ENCODE results near the gene FNTB.

Gene FNTB

DNA sequence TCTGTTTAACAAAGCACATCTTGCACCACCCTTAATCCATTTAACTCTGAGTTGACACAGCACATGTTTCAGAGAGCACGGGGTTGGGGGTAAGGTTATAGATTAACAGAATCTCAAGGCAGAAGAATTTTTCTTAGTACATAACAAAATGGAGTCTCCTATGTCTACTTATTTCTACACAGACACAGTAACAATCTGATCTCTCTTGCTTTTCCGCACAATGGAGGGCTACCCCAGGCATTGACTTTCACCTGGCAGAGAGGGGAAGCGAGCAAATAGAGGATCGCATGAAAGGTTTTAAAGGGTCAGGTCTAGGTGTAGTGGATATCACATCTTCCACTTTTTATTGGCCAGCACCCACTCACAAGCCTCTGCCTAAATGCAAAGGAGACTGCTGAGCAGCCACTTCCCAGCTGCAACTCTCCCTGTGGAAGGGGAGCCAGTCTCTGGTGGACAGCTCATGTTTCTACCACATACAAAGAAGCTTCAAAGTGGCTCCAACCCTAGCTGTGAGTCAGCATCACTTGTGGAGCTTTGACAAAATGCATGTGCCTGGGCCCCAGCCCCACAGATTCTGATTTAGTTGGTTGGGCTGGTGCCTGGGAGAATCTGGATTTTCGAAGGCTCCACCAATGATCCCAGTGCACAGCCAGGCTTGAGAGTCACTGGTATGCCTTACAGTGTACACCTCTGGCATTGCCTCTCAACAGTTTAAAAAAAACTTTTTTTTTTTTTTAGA is 7.2 kb upstream of the FNTB start:
- DNase-seq (ENCODE audit: low read depth), result no peak

DNA sequence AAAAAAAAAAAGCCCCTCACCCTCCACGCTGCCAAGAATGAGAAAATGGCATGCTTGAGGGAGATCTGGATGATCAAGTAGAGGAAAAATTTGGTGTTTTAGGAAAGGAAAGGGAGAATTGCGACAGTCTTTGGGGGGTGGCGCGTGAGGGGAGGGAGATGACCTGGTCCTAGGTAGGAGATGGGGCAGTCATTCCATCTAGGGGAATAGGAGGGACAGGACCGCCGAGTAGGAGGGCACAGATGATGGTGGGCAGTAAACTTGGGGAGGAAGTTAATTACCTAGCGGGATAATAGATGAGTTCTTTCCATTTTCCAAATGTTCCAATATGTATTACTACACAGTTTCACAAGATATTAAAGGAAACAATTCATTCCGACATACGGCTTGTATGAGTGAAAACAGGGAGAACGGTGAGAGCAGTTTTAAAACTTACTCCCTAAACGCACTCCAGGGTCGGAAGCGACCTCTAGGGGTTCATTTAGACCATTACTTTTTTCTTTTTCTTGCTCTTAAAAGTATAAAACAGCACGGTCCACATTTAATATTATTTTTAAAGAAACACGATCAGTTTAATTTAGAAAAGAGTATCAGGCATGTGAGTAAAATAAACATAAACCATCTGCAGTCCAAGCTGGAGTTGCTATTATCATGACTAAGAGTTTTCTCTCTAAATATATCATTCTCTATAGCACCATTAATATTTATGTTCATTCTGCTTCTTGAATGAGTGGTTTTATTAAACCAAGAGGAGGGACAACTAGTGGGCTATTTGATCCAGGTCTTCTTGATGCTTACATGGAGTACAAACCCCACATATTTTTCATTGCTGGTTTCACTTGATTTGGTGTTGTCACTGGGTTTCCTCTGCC is 3.0 kb upstream of the FNTB start:
- DNase-seq (ENCODE audit: low read depth), result no peak

DNA sequence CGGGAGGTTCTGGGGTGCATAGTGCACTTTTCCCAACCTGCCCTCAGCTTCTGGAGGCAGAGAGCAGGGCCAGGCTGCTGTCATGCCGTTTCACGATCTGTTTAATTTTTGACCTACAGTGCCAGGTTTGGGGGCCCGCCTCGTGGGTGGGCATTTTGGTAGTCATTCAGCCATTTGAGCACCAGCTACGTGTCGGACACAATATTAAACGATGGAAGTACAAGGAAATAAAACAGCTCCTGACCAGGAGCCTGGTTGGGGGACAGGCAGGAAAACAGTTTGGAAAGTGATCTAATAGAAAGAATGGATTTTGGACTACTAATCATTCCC is 708 bp downstream of the FNTB start:
- DNase-seq (ENCODE audit: low read depth), result no peak

DNA sequence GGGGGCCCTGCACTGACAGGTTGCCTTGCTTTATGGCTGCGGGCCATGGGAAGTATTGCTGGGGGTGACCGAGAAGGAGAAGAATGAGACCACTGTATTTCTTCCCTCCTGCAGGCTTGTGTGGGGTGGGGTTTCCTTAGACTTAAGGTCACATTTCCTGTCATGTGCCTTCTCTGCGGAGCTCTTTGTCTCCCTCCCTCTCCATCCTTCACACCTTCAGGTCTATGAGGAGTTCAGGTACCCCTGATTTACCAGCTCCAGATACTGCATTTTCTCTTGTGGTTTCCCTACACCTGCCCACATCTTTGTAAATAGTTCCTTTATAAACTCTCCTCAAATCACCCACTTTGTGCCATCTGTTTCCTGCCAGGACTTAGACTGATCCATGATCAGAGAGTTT is 3.6 kb downstream of the FNTB start:
- DNase-seq (ENCODE audit: low read depth), result no peak

DNA sequence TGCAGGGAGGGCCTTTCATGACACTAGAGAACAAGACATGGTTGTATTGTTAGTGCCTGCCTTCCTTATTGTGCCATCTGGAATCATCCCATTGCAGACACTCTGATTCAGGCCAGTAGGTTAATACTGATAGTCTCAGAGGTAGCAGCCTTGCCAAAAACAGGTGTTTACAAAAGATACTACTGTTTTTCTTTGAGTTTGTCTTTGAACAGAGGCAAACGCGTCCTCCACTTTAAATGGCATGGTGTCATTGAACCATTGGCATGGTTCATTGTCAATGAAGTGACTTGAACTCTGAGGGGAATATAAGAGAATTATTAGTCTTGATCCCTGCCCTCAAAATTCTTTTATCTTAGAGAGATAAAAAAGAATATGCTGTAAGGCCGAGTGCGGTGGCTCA is 4.2 kb downstream of the FNTB start:
- no peak for DNase-seq (ENCODE audit: low read depth)

DNA sequence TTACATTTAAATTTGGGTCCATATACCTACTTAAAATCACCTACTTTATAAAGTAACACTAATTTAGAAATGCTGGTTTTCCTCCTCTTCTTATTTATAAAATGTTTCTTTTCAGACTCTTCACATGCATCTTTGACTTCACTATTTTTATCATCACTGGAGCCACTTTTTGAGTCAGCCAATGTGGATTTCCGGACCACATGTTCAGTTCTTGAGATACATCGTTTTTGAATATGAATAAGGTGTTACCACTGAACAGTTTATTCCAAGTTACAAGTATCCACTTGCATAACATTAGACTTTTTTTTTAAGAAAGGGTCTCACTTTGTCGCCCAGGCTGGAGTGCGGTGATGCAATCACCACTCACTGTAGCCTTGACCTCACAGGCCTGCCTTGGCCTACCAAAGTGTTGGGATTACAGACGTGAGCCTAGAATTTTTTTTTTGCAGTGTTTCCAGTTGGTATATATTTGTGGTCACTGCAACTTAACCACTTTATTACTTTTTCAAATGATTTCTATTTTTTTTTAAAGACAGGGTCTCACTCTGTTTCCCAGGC is 5.7 kb downstream of the FNTB start:
- no peak for DNase-seq (ENCODE audit: low read depth)

DNA sequence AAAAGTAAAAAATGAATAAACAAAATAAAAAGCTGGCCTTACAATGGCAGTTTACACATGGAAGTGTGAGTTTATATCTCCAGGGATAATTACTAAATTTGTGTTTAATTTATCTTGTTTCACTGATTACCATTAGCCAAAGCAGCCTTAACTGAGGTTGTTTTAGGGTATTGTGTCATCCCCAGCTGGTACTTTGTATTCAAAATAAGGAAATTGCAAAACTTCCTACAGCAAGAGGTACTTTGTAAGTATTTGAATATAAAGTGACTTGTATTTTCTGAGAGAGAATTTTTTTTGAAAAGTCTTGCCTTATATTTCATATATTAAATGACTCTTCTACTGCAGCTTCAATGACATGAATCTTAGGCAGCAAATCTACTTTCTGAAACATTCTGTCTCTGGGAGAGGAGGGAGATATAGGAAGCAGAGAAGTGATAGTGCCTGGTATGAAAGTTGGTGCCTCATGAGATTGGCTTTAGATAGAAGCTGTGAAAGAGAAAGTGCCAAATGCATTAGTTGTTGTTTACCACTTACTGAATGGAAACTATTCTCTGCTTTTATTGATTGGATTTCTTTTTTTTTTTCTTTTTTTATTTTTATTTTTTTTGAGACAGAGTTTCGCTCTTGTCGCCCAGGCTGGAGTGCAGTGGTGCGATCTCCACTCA is 6.7 kb downstream of the FNTB start:
- no peak for DNase-seq (ENCODE audit: low read depth)

DNA sequence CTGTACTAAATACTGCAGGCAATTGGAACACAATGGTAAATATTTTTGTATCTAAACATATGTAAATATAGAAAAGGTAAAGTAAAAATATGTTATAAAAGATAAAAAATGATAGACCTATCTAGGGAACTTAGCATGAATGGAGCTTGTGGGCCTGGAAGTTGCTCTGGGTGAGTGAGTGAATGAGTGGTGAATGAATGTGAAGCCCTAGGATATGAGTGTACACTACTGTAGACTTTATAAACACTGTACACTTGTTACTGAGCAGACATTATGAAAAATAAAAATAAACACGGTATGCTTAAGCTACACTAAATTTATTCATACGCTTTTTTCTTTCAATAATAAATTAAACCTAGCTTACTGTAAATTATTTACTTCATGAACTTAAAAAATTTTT is 7.8 kb downstream of the FNTB start:
- DNase-seq (ENCODE audit: low read depth), result no peak

DNA sequence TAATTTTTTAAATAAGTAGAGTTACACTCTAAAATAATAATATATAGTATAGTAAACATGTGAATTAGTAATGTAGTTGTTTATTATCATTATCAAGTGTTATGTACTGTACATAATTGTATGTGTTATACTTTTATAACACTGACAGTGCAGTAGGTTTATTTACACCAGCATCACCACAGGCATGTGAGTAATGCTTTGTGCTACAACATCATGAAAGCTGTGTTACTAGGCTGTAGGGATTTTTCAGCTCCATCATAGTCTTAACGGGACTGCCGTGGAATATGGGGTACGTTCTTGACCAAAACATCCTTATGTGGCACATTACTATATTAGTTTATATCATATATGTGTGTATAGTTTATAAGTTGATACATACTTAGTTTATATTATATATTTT is 8.6 kb downstream of the FNTB start:
- DNase-seq (ENCODE audit: low read depth), result no peak

DNA sequence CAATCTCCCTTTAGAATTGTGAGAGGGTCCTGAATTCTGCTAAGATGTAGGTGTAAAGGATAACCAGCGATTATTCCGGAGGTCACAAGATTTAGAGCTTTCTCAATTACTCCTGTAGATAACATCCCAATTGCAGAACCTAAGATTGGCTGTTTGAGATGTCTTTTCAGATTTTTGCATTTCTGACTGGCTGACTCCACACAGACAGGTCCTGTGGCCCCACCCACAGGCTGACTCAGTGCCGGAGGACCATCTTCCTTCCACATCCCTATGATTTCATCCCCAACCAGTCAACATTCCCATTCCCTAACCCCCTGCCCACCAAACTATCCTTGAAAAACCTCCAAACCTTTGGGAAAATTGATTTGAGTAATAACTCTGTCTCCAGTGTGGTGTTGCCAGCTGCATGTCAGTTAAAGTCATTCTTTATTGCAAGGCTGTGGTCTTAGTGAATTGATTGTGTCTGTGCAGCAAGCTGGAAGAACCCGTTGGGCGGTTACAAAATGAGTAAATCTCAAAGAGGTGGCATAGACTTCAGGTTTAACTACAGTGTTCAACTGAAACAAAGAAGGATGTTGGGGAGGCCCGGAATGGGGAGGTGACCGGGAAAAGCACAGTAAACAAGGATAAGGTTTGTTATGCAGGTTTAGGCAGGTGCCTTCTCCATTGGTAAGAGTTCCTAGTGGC is 10.6 kb downstream of the FNTB start:
- no peak for DNase-seq (ENCODE audit: low read depth)

DNA sequence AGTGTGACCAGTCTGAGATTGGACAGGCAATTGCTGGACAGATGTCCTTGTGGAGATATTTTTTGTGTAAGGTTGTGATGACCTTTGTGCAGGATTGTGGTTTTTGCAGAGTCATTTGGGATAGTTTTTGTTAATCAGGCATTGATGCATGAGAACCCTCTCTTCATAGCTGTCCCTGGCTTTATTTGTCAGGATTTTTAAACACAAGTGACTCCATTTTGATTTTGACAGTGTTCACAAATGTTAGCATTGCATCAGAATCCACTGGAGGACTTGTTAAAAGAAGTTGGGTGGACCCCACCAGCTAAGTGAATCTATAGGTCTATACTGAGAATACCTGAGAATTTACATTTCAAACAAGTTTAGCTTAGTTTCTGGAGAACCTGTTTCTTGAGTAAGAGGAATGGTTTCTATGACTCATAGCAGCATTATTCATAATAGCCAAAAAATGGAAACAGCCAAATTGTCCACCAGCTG is 11.8 kb downstream of the FNTB start:
- no peak for DNase-seq (ENCODE audit: low read depth)

DNA sequence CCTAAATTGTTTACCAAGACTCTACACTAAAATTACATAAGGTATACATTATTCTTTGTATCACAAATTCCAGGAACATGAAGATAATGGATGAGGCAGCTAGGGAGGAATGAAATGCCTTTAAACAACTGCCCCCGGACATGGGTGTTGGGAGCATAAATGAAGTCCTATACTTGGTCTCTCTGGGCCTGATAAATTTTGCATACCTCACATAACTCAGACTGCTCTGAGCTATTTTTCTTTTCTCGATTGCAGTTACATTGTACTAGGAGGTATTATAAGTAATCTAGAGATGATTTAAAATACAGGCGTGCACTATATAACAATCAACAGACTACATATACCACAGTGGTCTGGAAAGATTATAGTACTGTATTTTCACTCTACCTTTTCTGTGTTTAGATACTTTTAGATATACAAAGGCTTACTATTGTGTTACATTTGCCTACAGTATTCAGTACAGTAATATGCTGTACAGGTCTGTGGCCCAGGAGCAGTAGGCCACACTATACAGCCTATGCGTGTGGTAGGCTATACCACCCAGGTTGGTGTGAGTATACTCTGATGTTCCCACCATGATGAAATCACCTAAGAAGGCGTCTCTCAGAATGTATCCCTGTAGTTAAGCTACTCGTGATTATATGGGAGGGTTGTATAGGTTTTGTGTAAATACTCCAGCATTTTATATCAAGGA is 14.3 kb downstream of the FNTB start:
- no peak for DNase-seq (ENCODE audit: low read depth)

DNA sequence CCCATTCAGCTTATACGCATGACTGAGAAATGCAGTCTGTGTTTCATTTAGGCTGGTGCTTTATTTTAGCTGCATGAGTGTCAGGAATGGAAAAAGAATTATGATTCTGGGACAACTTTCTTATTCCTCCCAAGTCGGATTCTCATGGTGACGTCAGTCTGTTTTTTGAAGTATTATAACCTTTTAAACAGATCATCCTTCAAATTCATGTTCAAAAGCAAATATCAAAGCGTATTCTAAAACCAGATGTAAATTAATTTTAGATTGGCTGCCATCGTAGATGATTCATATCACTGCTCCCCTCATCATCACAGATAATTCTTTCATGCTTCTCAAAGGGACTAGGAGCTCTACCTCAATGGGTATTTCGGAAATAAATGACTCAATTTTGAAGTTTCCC is 15.0 kb downstream of the FNTB start:
- no peak for DNase-seq (ENCODE audit: low read depth)

DNA sequence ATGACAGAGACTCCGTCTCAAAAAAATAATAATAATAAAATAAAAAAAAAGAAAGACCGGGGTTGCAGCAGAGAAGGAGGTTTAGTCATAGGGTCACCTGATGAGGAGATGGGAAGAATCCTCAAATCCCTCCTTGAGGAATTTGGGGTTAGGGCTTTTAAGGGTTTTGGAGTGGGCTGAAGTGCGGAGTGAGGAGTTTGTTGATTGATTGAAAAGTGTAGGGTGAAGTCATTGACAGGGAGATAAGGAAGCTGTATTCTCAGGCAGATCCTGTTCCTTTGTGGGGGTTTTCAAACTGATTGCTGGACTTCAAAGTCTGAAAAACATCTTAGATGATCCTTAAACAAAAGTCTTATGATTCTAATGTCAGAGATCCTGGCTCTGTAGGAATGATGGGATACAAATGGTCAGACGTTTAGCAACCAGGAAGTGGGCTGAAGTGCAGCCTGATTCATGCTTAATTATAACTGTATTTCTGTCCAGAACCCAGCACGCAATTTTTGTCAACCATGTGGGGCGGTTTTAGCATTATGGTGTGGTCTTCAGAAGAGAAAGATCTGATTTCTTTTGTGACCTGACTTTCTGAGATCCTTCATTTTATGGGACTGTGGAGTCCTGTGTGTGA is 16.0 kb downstream of the FNTB start:
- DNase-seq (ENCODE audit: low read depth), result no peak

DNA sequence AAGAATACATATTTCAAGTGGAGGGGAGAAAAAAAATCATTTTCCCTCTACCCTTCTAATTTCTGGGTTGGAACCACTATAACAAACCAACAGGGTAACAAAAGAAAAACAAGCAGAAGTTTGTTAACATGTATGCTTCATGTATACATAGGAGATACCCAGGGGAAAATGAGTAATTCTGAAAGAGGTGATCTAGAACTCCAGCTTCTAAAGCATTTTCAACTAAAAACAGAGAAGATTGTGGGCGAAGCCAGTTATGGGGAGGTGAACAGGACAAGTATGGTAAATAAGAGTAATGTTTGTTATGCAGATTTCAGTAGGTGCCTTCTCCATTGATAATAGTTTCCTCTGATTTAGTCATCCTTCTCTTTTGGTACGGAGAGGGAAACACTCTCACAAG is 16.7 kb downstream of the FNTB start:
- DNase-seq (ENCODE audit: low read depth), result no peak

DNA sequence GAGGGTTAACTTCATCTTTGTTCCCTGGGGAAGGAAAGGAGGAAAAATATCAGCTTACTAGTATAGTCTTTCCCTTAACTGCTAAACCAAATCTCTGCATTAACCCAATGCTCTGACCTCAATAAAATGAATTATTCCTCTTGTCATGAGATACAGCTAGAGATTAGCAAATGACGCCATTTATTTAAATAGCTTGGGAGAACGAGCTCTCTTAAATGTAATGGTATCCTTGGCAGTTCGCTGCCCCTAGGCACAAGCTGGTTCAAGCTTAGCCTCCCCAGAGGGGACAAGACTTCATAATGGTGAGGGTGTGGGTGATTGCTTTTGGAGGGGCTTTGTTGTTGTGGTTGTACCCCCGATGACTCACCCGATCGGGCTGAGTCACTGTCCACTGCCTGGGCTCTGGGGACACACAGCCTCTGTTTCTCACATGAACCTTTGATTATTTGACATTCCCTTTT is 19.6 kb downstream of the FNTB start:
- no peak for DNase-seq (ENCODE audit: low read depth)

DNA sequence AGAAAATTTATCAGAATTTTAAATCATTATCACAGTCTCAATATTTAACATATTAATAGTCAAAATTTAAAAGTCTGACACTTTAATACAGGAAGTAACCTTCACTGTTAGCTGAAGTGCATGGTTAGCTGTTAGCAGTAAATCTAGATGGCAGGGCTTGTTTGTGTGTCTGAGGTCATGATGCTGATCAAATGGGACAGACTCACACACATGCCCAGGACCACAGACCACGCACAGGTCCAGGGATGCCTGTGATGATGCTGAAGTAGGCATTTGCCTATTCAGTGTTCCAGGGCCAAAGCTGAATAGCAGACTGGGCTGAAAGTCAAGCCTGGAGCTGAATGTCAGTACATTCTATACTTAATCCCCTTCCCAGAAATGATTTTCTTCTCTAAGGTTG is 20.5 kb downstream of the FNTB start:
- DNase-seq (ENCODE audit: low read depth), result no peak

DNA sequence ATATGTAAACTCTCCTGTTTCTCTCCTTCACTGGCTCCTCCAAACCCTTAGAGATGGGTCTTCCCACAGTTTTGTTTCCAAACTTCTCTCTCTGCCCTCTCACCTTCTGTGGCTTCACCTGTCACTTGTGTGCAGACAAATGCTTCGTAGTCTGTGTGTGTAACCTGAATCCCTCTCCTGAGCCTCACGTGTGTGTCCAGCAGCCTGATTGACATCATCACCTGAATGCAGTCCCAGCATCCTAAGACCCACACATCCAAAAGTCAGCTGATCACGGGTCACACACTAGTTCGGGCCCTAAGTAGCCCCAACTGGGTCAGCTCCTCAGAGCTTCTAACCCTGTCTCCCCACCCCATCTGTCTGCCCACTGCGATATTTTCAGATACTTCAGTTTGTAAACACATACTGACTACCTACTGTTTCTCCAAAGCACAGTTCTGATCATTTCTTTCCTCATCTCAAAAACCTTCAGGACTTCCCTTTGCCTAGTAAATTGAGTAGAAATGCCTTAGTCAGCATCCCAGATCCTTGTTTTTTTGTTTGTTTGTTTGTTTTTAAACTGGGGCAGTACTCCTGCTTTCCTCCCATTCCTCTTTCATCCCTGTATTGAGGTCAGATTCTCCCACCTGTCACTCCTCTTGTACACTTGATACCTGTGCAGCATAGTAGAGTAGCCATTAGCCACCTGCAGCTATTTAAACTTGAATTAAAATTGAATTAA is 23.7 kb downstream of the FNTB start:
- no peak for DNase-seq (ENCODE audit: low read depth)

DNA sequence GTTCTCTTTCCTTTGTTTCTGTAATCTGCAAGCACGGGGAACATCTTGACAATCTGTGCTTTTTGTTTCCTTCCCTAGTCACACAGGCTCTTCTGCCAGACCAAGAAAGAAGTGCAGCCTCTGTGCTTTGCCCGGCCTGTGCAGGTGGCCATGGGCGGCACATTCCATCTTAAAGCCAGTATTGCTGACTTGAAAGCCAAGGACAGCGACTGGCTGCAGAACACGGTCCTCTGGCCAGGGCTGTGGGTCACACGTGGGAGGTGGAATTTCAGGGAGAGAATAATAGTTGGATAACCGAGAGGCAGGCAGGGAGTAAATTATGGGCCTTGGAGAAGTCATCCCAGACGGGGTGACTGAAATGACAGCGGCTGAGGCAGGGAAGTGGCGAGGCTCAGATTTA is 24.8 kb downstream of the FNTB start:
- no peak for DNase-seq (ENCODE audit: low read depth)

DNA sequence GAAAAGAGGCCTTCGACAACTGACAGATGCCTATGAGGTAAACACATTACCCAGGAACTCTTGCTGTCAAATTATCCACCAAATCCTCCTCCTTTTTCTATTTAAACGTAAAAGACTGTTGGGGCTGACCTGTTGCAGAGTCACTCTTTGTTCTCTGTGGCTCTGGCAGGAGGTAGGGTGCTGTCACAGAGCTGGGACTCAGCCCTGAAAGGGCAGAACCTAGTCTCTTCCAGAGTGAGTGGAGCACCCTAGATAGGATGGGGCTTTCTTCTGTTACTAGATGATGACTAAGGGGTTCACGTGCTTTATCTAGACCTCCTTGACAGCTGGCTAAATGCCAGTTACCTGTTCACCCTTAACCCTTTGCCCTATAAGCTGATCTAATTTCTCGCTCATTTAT is 25.7 kb downstream of the FNTB start:
- no peak for DNase-seq (ENCODE audit: low read depth)
